Pons (tissue), 1 donor: ENCODE results near the gene IVNS1ABP.
"Not testable (repeated sequence)": the region's sequence is repeated elsewhere in the genome, so short reads cannot be mapped to it uniquely, and the experiment has no call there.

ENCODE experiments used
- DNase-seq: peaks from one replicate; pipeline ENCODE4 v3.0.0-alpha.2; 2016; ENCODE audit warnings: low spot score

IVNS1ABP gene

GRCh38 chr1:185334182-185334581 lies 17.1 kb upstream of the IVNS1ABP start:
- no peak for DNase-seq

GRCh38 chr1:185328255-185328654 lies 11.2 kb upstream of the IVNS1ABP start:
- no peak for DNase-seq

- DNase-seq: no peak
These were observed 8.4 kb upstream of the IVNS1ABP start for GRCh38 chr1:185325413-185325812.

- no peak for DNase-seq
These were observed 7.1 kb upstream of the IVNS1ABP start for GRCh38 chr1:185324118-185324517.

GRCh38 chr1:185322636-185323035 lies 5.6 kb upstream of the IVNS1ABP start:
- DNase-seq: no peak

- DNase-seq: not testable (repeated sequence)
These were observed 4.7 kb upstream of the IVNS1ABP start for GRCh38 chr1:185321653-185322221.

GRCh38 chr1:185321104-185321503 lies 4.1 kb upstream of the IVNS1ABP start:
- not testable (repeated sequence) for DNase-seq

- DNase-seq: no peak
These were observed 2.1 kb upstream of the IVNS1ABP start for GRCh38 chr1:185319139-185319475.

- peak; percentile 79 for DNase-seq
These were observed 1.5 kb upstream of the IVNS1ABP start for GRCh38 chr1:185318431-185319138.

- DNase-seq: peak; percentile 70
These were observed 855 bp upstream of the IVNS1ABP start for GRCh38 chr1:185317886-185318310.

GRCh38 chr1:185316163-185317033 lies 645 bp downstream of the IVNS1ABP start:
- peak; percentile 92 for DNase-seq

GRCh38 chr1:185315445-185316071 lies 1.5 kb downstream of the IVNS1ABP start:
- peak; percentile 38 for DNase-seq

GRCh38 chr1:185314411-185314810 lies 2.6 kb downstream of the IVNS1ABP start:
- DNase-seq: peak; percentile 33

GRCh38 chr1:185312361-185313138 lies 4.5 kb downstream of the IVNS1ABP start:
- no peak for DNase-seq

GRCh38 chr1:185311589-185312225 lies 5.3 kb downstream of the IVNS1ABP start:
- no peak for DNase-seq

- DNase-seq: peak; percentile 44
These were observed 7.5 kb downstream of the IVNS1ABP start for GRCh38 chr1:185309566-185309965.

- DNase-seq: no peak
These were observed 8.9 kb downstream of the IVNS1ABP start for GRCh38 chr1:185308126-185308525.

- DNase-seq: no peak
These were observed 11.6 kb downstream of the IVNS1ABP start for GRCh38 chr1:185305419-185305818.

GRCh38 chr1:185300152-185300551 lies 16.9 kb downstream of the IVNS1ABP start:
- DNase-seq: no peak

- DNase-seq: no peak
These were observed 19.1 kb downstream of the IVNS1ABP start for GRCh38 chr1:185297982-185298381.

- DNase-seq: no peak
These were observed 22.0 kb downstream of the IVNS1ABP start for GRCh38 chr1:185295091-185295490.
